ENCODE data around the gene ZNF593.

DNA sequence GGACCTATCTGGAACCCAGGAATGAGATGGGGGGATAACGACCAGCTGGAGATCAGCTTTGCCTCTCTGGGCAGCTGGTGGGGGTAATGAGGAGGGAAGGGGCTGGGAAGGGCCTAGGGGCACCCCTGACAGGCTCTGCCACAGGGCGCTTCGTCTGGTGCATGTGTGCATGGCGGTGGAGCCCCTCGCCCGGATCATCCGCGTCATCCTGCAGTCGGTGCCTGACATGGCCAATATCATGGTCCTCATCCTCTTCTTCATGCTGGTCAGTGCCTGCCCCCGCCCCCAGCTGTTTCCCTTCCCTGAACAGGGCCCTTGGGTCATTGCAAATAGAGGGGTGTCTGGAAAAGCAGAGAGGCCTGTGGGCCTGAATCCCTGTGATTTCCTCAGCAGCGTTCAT, 28.1 kb downstream of the ZNF593 start:
- TF ChIP-seq CTCF (IDR thresholded peaks at IDR 0.05; ENCODE audit: low read depth, low read length) (no peak), EZH2phosphoT487 (IDR thresholded peaks at IDR 0.05; ENCODE audit: low read depth) (no peak)
